ENCODE results near the gene GP2.

DNA sequence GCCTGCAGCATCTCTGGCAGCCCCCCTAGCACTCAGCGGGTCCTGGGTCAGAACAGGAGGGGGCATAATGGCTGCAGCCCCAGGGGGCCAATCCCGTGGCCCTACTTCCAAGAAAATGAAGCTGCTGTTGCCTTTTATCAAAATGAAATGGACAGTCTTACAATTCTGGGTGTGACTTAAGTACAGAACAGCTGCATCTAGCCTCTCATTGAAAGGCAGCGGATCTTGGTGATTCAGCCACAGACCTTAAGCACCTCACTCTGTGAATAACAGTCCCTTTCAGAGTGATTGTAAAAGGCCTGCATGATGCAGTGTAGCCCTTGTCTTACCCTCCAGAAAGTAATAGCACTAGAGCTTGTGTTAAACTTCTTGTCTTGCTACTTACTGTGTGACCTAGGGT is 36.7 kb upstream of the GP2 start:
- TF ChIP-seq, protein P1, sequence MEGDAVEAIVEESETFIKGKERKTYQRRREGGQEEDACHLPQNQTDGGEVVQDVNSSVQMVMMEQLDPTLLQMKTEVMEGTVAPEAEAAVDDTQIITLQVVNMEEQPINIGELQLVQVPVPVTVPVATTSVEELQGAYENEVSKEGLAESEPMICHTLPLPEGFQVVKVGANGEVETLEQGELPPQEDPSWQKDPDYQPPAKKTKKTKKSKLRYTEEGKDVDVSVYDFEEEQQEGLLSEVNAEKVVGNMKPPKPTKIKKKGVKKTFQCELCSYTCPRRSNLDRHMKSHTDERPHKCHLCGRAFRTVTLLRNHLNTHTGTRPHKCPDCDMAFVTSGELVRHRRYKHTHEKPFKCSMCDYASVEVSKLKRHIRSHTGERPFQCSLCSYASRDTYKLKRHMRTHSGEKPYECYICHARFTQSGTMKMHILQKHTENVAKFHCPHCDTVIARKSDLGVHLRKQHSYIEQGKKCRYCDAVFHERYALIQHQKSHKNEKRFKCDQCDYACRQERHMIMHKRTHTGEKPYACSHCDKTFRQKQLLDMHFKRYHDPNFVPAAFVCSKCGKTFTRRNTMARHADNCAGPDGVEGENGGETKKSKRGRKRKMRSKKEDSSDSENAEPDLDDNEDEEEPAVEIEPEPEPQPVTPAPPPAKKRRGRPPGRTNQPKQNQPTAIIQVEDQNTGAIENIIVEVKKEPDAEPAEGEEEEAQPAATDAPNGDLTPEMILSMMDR (IDR thresholded peaks at IDR 0.05): no peak
- no peak for TF ChIP-seq POLR2A (IDR thresholded peaks at IDR 0.05)
